Testis (tissue), 2 donors: ENCODE measurements around the gene NBEA.

Source experiments
- POLR2A ChIP-seq: fragments of 450-650 bp; IDR thresholded peaks from one replicate; pipeline ENCODE4 v1.6.1; 2017; ENCODE audit warnings: antibody characterized with exemption, mild to moderate bottlenecking, moderate library complexity
- TF ChIP-seq, protein P1 (sequence below), 3 experiments: fragments of 450-650 bp in 2 of 3; fragments of 200-600 bp in 1 of 3; sonication (generic) in 1 of 3; IDR thresholded peaks; one replicate each; pipeline ENCODE4 v1.5.1; 2016 to 2019; ENCODE audit warnings: antibody characterized with exemption in 3 of 3, mild to moderate bottlenecking in 2 of 3, moderate library complexity in 1 of 3

DNA sequence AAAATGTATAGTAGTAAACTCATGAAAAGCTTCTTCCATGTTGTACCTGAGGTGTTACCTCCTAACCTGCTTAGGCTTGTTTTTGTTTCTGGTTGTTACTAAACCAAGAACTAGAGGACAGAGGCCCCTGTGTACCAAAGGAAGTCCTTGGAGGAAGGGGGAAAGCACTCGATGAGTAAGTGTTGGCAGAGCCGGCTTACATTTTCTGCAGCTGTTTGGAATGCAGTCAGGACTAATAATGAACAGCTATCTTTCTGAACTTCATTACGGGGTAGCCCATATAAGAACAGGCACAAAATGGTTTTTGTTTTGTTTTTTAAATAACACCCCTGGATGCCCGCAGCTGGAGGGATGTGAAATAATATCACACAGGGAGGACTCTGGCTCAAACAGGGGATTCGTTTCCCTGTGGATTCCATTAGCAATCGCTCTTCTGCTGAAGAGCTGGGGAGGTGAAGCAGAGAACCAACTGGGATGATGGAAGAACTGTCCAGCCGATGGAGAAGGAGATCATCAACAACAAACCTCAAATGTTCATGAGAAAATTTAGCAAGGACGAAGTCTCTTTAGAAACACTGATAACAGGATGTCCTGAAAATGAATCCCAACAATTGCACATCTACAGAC, 748.6 kb downstream of the NBEA start:
- TF ChIP-seq, protein P1, sequence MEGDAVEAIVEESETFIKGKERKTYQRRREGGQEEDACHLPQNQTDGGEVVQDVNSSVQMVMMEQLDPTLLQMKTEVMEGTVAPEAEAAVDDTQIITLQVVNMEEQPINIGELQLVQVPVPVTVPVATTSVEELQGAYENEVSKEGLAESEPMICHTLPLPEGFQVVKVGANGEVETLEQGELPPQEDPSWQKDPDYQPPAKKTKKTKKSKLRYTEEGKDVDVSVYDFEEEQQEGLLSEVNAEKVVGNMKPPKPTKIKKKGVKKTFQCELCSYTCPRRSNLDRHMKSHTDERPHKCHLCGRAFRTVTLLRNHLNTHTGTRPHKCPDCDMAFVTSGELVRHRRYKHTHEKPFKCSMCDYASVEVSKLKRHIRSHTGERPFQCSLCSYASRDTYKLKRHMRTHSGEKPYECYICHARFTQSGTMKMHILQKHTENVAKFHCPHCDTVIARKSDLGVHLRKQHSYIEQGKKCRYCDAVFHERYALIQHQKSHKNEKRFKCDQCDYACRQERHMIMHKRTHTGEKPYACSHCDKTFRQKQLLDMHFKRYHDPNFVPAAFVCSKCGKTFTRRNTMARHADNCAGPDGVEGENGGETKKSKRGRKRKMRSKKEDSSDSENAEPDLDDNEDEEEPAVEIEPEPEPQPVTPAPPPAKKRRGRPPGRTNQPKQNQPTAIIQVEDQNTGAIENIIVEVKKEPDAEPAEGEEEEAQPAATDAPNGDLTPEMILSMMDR (IDR thresholded peaks at IDR 0.05): no peak
- no peak for TF ChIP-seq POLR2A
